Measurements from ENCODE around the gene TRIM44.
A peak's percentile ranks its signal among the peaks of the same experiment; 100 is the strongest.

The TRIM44 gene, protein sequence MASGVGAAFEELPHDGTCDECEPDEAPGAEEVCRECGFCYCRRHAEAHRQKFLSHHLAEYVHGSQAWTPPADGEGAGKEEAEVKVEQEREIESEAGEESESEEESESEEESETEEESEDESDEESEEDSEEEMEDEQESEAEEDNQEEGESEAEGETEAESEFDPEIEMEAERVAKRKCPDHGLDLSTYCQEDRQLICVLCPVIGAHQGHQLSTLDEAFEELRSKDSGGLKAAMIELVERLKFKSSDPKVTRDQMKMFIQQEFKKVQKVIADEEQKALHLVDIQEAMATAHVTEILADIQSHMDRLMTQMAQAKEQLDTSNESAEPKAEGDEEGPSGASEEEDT

DNA sequence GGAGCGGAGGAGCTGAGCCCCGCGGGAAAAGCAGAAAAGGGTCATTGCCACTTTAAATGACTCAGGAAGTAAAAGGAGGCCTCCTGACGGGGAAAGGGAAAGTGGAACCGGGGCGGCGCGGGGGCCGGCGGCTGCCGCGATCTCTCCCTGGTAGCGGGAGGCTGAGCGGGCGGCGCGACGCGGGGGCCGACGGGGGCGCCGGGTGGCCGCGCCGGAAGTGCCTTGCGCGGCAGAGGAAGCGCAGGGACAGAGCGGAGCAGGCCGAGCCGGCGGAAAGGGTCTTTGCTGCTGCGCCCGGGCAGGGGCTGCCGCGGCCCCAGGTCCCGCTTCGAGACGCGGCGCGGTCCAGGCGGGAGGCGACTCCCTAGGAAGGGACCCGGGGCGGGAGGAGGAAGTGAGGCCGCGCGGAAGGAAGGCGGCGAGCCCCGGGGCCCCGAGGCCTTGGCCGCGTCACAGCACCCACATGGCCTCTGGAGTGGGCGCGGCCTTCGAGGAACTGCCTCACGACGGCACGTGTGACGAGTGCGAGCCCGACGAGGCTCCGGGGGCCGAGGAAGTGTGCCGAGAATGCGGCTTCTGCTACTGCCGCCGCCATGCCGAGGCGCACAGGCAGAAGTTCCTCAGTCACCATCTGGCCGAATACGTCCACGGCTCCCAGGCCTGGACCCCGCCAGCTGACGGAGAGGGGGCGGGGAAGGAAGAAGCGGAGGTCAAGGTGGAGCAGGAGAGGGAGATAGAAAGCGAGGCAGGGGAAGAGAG is at the start of gene TRIM44:
Gene TRIM44 (plus strand): TSS at position 127 of the 759 bp plus-strand sequence. CDS start 337 bp downstream, at position 464.
- in situ Hi-C loops (cut with HindIII; ENCODE audit: low pct_ligation_motif_present, low sequenced_read_pairs), result no loop called here
- peak; percentile 76 for DNase-seq
- Histone ChIP-seq H3K27ac (peak within 1 kb of the TSS; percentile 93), H3K36me3 (replicated peaks) (no peaks in the 10 kb centered on the region), H3K27me3 (replicated peaks) (no peaks in the 10 kb centered on the region), H3K4me3 (ENCODE audit: low read depth, low read length) (peak within 1 kb of the TSS; percentile 77)
- no peak for TF ChIP-seq CTCF (IDR thresholded peaks at IDR 0.05; ENCODE audit: low read depth, low read length, missing control alignments)

DNA sequence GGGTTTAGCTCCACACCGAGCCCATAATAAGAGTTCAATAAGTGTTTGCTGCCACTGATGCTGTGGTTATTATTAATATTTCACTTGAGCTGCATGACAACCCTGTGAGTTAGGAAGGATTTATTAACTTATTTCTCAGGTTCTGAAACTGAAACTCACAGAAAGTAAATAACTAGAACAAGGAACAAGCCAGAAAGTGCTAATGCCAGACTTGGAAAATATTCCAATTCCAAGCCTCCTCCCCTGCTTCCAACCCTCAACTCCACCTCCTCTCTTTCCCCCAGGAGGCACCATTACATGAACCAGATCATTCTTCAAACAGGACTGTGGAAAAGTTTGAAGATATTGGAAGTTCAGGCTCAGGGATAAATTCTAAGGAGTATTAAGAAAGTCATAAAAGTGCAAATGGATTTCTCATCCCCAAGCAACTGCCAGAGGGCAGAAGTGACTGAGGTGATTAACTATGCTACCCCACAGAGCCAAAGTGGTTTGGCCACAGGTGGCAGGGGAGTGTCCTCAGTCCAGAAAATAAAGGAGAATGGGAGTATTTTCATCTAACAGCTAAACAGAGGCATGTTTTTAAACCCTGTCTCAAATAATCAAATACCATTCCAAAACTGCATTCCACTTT is 47.5 kb upstream of the TRIM44 start:
- Histone ChIP-seq H3K36me3 (replicated peaks) (no peaks in the 10 kb centered on the region), H3K4me3 (ENCODE audit: low read depth, low read length) (no peak overlapping the region), H3K27me3 (replicated peaks) (no peaks in the 10 kb centered on the region), H3K27ac (no peak overlapping the region)
- DNase-seq, result no peak
- in situ Hi-C loops (cut with HindIII; ENCODE audit: low pct_ligation_motif_present, low sequenced_read_pairs), result loop anchor here (25.0 kb wide), 1 partner anchor 647 kb away; no protein-coding TSS in a partner anchor
- TF ChIP-seq CTCF (IDR thresholded peaks at IDR 0.05; ENCODE audit: low read depth, low read length, missing control alignments), result no peak

GRCh38 chr11:35615921-35616900 is 46.4 kb upstream of the TRIM44 start:
- peak; percentile 63 for DNase-seq
- H3K27me3 ChIP-seq (replicated peaks), result no peaks in the 10 kb centered on the region
- in situ Hi-C loops (cut with HindIII; ENCODE audit: low pct_ligation_motif_present, low sequenced_read_pairs), result loop anchor here (25.0 kb wide), 1 partner anchor 646 kb away; no protein-coding TSS in a partner anchor

DNA sequence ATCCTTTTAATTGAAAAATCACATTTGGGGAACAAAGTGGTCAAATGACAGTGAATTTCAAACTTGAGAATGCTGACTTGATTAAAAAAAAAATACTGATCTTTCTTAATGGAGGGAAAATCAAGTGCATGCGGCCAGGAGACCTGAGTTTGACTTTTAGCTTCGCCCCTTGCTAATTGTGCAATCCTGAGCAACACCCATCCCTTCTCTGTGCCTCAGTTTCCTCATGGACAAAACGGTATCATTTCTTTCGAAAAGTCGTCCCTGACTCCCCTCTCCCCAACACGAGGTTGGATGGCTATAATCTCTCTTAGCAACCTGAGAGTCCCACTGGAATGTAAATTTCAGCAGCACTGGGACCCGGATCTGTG is 45.3 kb upstream of the TRIM44 start:
- in situ Hi-C loops (cut with HindIII; ENCODE audit: low pct_ligation_motif_present, low sequenced_read_pairs), result loop anchor here (25.0 kb wide), 1 partner anchor 645 kb away; no protein-coding TSS in a partner anchor
- no peaks in the 10 kb centered on the region for H3K36me3 ChIP-seq (replicated peaks)
- H3K27ac ChIP-seq, result peak overlapping the region; percentile 87
- H3K4me3 ChIP-seq (ENCODE audit: low read depth, low read length), result peak overlapping the region; percentile 81
- no peak for TF ChIP-seq CTCF (IDR thresholded peaks at IDR 0.05; ENCODE audit: low read depth, low read length, missing control alignments)
- DNase-seq, result no peak
- no peaks in the 10 kb centered on the region for H3K27me3 ChIP-seq (replicated peaks)

More at GRCh38 chr11:35615921-35616900, 46.4 kb upstream of the TRIM44 start:
- Histone ChIP-seq H3K36me3 (replicated peaks) (no peaks in the 10 kb centered on the region), H3K4me3 (ENCODE audit: low read depth, low read length) (no peak overlapping the region), H3K27ac (peak overlapping the region; percentile 18)
- TF ChIP-seq CTCF (IDR thresholded peaks at IDR 0.05; ENCODE audit: low read depth, low read length, missing control alignments), result peak; percentile 63

All from brain microvascular endothelial cell (primary cell).